Upper lobe of right lung (tissue), 1 donor: Measurements from ENCODE around the gene IL4I1. TPM values are rescaled to one million over a fixed set of nuclear protein-coding genes. Genes with fewer than 3 reads are reported as not detected.

ENCODE experiments used
- ATAC-seq: fragments of 200-7000 bp; cut with Tn5 transposase; one replicate; pipeline ENCODE4 v1.9.1; 2020; ENCODE audit warnings: mild to moderate bottlenecking, moderate library complexity
- DNase-seq: peaks from one replicate; pipeline ENCODE4 v3.0.0-alpha.2; 2020
- H3K27ac ChIP-seq: fragments of 200-600 bp; one replicate; pipeline ENCODE4 v1.8.0; 2022
- H3K27me3 ChIP-seq: fragments of 200-600 bp; one replicate; pipeline ENCODE4 v1.8.0; 2022; ENCODE audit warnings: mild to moderate bottlenecking
- H3K36me3 ChIP-seq: fragments of 200-600 bp; one replicate; pipeline ENCODE4 v1.8.0; 2022
- H3K4me1 ChIP-seq: fragments of 200-600 bp; one replicate; pipeline ENCODE4 v1.8.0; 2022
- H3K4me3 ChIP-seq: fragments of 200-600 bp; one replicate; pipeline ENCODE4 v1.8.0; 2022; ENCODE audit warnings: mild to moderate bottlenecking
- H3K9me3 ChIP-seq: fragments of 200-600 bp; one replicate; pipeline ENCODE4 v1.8.0; 2022
- CTCF ChIP-seq: fragments of 200-600 bp; IDR thresholded peaks from one replicate; pipeline ENCODE4 v1.8.0; 2022; ENCODE audit warnings: antibody characterized with exemption
- intact Hi-C: fragments of 100-400 bp; cut with DNase I; formaldehyde crosslinking; loops from one replicate; pipeline ENCODE4 v1.11.0; 2022
- total RNA-seq: library from RNA; stranded (reverse); fragmentation: NEBNext Ultra II Directional; extraction: Animal tissue kit (Norgen Biotek cat#: 25700); gene quantifications from one replicate; pipeline ENCODE4 v1.2.1, GENCODE V29; 2021
- donor health status: DM: no; HTN: yes; CAD: no; lungs with severe emphysema.

IL4I1 gene
- total RNA-seq, 1 donor from 2014 or later = 1.8 TPM

- no peak for ATAC-seq
- H3K9me3 ChIP-seq = no peaks in the 10 kb centered on the region
- DNase-seq = no peak
- no peaks in the 10 kb centered on the region for H3K27me3 ChIP-seq
- H3K4me1 ChIP-seq = no peaks in the 10 kb centered on the region
- H3K36me3 ChIP-seq = peaks cover 40% of the 10 kb centered on the region
- intact Hi-C loops = no loop called here
- no peak overlapping the region for H3K27ac ChIP-seq
- no peak for TF ChIP-seq CTCF
- no peak overlapping the region for H3K4me3 ChIP-seq
Measured at GRCh38 chr19:49921871-49922795, 25.4 kb upstream of the IL4I1 start.

GRCh38 chr19:49920624-49921363 is 24.1 kb upstream of the IL4I1 start:
- peaks cover 34% of the 10 kb centered on the region for H3K36me3 ChIP-seq
- TF ChIP-seq CTCF = no peak

GRCh38 chr19:49918089-49918488 is 21.4 kb upstream of the IL4I1 start:
- peaks cover 7% of the 10 kb centered on the region for H3K36me3 ChIP-seq
- H3K4me3 ChIP-seq = no peak overlapping the region
- no peak overlapping the region for H3K27ac ChIP-seq
- intact Hi-C loops = no loop called here
- H3K4me1 ChIP-seq = no peaks in the 10 kb centered on the region
- H3K9me3 ChIP-seq = no peaks in the 10 kb centered on the region
- DNase-seq = no peak
- no peaks in the 10 kb centered on the region for H3K27me3 ChIP-seq
- no peak for TF ChIP-seq CTCF
- no peak for ATAC-seq

More at GRCh38 chr19:49920624-49921363, 24.1 kb upstream of the IL4I1 start:
- ATAC-seq = no peak
- H3K4me3 ChIP-seq = no peak overlapping the region
- intact Hi-C loops = no loop called here
- H3K27ac ChIP-seq = no peak overlapping the region
- DNase-seq = no peak
- H3K27me3 ChIP-seq = no peaks in the 10 kb centered on the region
- H3K9me3 ChIP-seq = no peaks in the 10 kb centered on the region
- no peaks in the 10 kb centered on the region for H3K4me1 ChIP-seq

- Histone ChIP-seq H3K27me3 (no peaks in the 10 kb centered on the region), H3K36me3 (peaks cover 14% of the 10 kb centered on the region), H3K27ac (no peak overlapping the region), H3K4me1 (no peaks in the 10 kb centered on the region), H3K4me3 (no peak overlapping the region), H3K9me3 (no peaks in the 10 kb centered on the region)
- peak; percentile 47 for ATAC-seq
- no peak for DNase-seq
- peak; percentile 11 for TF ChIP-seq CTCF
- intact Hi-C loops = no loop called here
Measured at GRCh38 chr19:49916839-49917733, 20.4 kb upstream of the IL4I1 start.

- H3K36me3 ChIP-seq = peaks cover 8% of the 10 kb centered on the region
- no peak for DNase-seq
- intact Hi-C loops = no loop called here
- peaks cover 5% of the 10 kb centered on the region for H3K4me1 ChIP-seq
- H3K27ac ChIP-seq = no peak overlapping the region
- no peak overlapping the region for H3K4me3 ChIP-seq
- H3K9me3 ChIP-seq = no peaks in the 10 kb centered on the region
- no peak for TF ChIP-seq CTCF
- no peaks in the 10 kb centered on the region for H3K27me3 ChIP-seq
- ATAC-seq = no peak
Measured at GRCh38 chr19:49915271-49915670, 18.6 kb upstream of the IL4I1 start.
